Vagina (tissue), 2 donors: ENCODE data around the gene SGMS2. TPM values are rescaled to one million over a fixed set of nuclear protein-coding genes. Genes with fewer than 3 reads are reported as not detected.

Source experiments
- DNase-seq, 2 donors: peaks; one replicate each; pipeline ENCODE4 v3.0.0-alpha.2; 2017; ENCODE audit errors: extremely low spot score in 2 of 2
- H3K27ac ChIP-seq: fragments of 200-600 bp; sonication (generic); one replicate; pipeline ENCODE4 v1.5.1; 2019
- H3K27me3 ChIP-seq: fragments of 200-600 bp; sonication (generic); one replicate; pipeline ENCODE4 v1.5.1; 2019
- H3K36me3 ChIP-seq, 2 donors: fragments of 200-600 bp; sonication (generic); one replicate each; pipeline ENCODE4 v1.5.1; 2017 to 2019
- H3K4me1 ChIP-seq: fragments of 200-600 bp; sonication (generic); one replicate; pipeline ENCODE4 v1.5.1; 2019
- H3K4me3 ChIP-seq, 2 donors: fragments of 200-600 bp; sonication (generic); 1 replicate in 1 of 2; 2 replicates in 1 of 2; pipeline ENCODE4 v1.5.1; 2016 to 2019
- H3K9me3 ChIP-seq: fragments of 200-600 bp; sonication (generic); one replicate; pipeline ENCODE4 v1.5.1; 2019
- POLR2A ChIP-seq, 2 donors: fragments of 450-650 bp; IDR thresholded peaks; one replicate each; pipeline ENCODE4 v1.6.1; 2017; ENCODE audit warnings: antibody characterized with exemption in 2 of 2, mild to moderate bottlenecking in 2 of 2, moderate library complexity in 2 of 2
- POLR2AphosphoS5 ChIP-seq, 2 donors: sonication (generic); formaldehyde crosslinking; IDR thresholded peaks; one replicate each; pipeline ENCODE4 v1.9.0; 2017; ENCODE audit warnings: antibody characterized with exemption in 2 of 2, mild to moderate bottlenecking in 2 of 2, low read depth in 1 of 2; ENCODE audit not compliant: insufficient read depth in 1 of 2
- intact Hi-C: fragments of 100-400 bp; cut with DNase I; formaldehyde crosslinking; loops from one replicate; pipeline ENCODE4 v1.15.1; 2023
- total RNA-seq: library from RNA; depleted of rRNA; stranded (reverse); fragments of >200 nt; gene quantifications from one replicate; pipeline ENCODE4 v1.2.3, GENCODE V29; 2016
- TF ChIP-seq, protein P1 (sequence below), 3 experiments: fragments of 450-650 bp in 2 of 3; fragments of 200-600 bp in 1 of 3; sonication (generic) in 1 of 3; IDR thresholded peaks; one replicate each; pipeline ENCODE4 v1.5.1; 2017 to 2019; ENCODE audit warnings: antibody characterized with exemption in 3 of 3, mild to moderate bottlenecking in 2 of 3, moderate library complexity in 2 of 3

Gene SGMS2
- total RNA-seq = 66.5 TPM

DNA sequence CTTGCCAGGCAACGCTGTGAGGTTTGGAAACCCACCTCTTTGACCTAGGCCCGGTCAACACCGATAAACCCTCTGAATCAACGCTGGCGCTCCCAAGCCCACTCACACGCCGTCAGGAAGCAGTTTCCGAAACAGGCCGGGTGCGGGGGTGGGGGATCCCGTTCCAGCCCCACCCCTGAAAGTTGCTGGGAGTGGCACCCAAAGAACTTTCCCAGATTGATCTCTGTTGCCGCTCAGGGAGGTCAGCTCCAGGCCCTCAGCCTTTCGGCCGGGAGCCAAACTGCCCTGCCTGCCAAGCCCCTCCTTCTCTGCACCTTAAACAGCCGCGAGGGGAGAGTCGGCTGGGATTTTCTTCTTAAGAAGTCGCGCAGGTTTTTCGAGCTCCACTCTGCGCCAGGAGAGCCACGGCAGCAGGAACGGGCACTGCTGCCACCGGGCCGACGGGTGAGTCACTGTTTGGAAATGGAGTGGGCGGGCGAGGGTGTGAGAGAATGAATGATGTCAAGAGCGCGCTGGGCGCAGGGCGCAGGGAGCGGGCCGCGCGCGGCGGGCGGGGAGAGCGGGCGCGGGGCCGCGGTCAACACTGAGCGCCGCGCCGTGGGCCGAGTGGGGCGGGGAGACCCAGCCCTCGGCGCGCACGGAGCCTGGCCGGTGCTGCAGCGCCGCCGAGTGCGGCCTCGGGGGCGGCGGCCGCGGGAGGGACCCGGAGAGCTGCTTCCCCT is at the start of gene SGMS2:
Gene SGMS2 (plus strand): TSS at position 583 of the 722 bp plus-strand sequence. CDS start 70,622 bp downstream, outside the sequence.
- no peaks in the 10 kb centered on the region for H3K9me3 ChIP-seq
- TF ChIP-seq, protein P1, sequence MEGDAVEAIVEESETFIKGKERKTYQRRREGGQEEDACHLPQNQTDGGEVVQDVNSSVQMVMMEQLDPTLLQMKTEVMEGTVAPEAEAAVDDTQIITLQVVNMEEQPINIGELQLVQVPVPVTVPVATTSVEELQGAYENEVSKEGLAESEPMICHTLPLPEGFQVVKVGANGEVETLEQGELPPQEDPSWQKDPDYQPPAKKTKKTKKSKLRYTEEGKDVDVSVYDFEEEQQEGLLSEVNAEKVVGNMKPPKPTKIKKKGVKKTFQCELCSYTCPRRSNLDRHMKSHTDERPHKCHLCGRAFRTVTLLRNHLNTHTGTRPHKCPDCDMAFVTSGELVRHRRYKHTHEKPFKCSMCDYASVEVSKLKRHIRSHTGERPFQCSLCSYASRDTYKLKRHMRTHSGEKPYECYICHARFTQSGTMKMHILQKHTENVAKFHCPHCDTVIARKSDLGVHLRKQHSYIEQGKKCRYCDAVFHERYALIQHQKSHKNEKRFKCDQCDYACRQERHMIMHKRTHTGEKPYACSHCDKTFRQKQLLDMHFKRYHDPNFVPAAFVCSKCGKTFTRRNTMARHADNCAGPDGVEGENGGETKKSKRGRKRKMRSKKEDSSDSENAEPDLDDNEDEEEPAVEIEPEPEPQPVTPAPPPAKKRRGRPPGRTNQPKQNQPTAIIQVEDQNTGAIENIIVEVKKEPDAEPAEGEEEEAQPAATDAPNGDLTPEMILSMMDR (IDR thresholded peaks at IDR 0.05) = no peak
- peak; percentile 18 to 85 for TF ChIP-seq POLR2AphosphoS5 (IDR thresholded peaks at IDR 0.05; ENCODE audit: insufficient read depth in 1 of 2, low read depth in 1 of 2)
- peak in 1 of 2 donors; percentile 50 for TF ChIP-seq POLR2A (IDR thresholded peaks at IDR 0.05)
- peaks cover 30% of the 10 kb centered on the region for H3K4me1 ChIP-seq
- H3K27ac ChIP-seq = peak within 1 kb of the TSS; percentile 94
- peak within 1 kb of the TSS; percentile 94 for H3K4me3 ChIP-seq
- intact Hi-C loops = no loop called here
- H3K36me3 ChIP-seq = no peaks in the 10 kb centered on the region
- H3K27me3 ChIP-seq = no peaks in the 10 kb centered on the region
- DNase-seq = peak in 1 of 2 donors; percentile 92

DNA sequence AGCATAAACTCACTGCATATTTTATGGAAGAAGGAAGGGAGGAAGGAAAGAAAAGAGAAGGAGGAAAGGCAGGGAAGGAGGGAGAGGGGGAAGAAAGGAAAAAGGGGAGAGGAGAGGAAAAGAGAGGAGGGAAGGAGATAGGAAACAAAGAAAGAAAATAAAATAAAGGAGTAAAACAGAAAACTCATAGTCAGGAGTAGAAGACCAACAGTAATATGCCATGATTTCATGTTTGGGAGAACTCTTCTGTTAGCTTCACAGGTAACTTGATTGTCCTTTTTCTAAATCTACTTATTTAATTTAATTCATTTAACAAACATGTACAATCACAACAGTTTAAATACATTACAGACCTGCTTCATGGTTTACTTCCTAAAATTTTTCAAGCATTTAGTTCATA is 46.8 kb upstream of the SGMS2 start:
- Histone ChIP-seq H3K4me3 (no peak overlapping the region), H3K36me3 (no peaks in the 10 kb centered on the region), H3K27me3 (no peaks in the 10 kb centered on the region), H3K27ac (no peak overlapping the region), H3K9me3 (no peaks in the 10 kb centered on the region), H3K4me1 (no peaks in the 10 kb centered on the region)
- intact Hi-C loops = no loop called here
- DNase-seq = no peak
- TF ChIP-seq POLR2AphosphoS5 (IDR thresholded peaks at IDR 0.05; ENCODE audit: insufficient read depth in 1 of 2, low read depth in 1 of 2) = no peak
- TF ChIP-seq POLR2A (IDR thresholded peaks at IDR 0.05) = no peak
- TF ChIP-seq, protein P1 (IDR thresholded peaks at IDR 0.05) = no peak

- TF ChIP-seq POLR2A (IDR thresholded peaks at IDR 0.05) (no peak), POLR2AphosphoS5 (IDR thresholded peaks at IDR 0.05; ENCODE audit: insufficient read depth in 1 of 2, low read depth in 1 of 2) (no peak)
- TF ChIP-seq, protein P1 (IDR thresholded peaks at IDR 0.05) = no peak
These were observed 45.8 kb upstream of the SGMS2 start for GRCh38 chr4:107778784-107779530.

GRCh38 chr4:107780665-107781064 is 44.1 kb upstream of the SGMS2 start:
- Histone ChIP-seq H3K27ac (no peak overlapping the region), H3K4me3 (no peak overlapping the region), H3K9me3 (no peaks in the 10 kb centered on the region), H3K4me1 (no peaks in the 10 kb centered on the region), H3K36me3 (no peaks in the 10 kb centered on the region), H3K27me3 (no peaks in the 10 kb centered on the region)
- TF ChIP-seq POLR2AphosphoS5 (IDR thresholded peaks at IDR 0.05; ENCODE audit: insufficient read depth in 1 of 2, low read depth in 1 of 2) (no peak), POLR2A (IDR thresholded peaks at IDR 0.05) (no peak)
- TF ChIP-seq, protein P1 (IDR thresholded peaks at IDR 0.05) = no peak
- no peak for DNase-seq
- intact Hi-C loops = no loop called here

More at GRCh38 chr4:107778784-107779530, 45.8 kb upstream of the SGMS2 start:
- Histone ChIP-seq H3K27ac (no peak overlapping the region), H3K36me3 (no peaks in the 10 kb centered on the region), H3K4me1 (no peaks in the 10 kb centered on the region), H3K9me3 (no peaks in the 10 kb centered on the region), H3K4me3 (no peak overlapping the region), H3K27me3 (no peaks in the 10 kb centered on the region)
- DNase-seq = no peak
- intact Hi-C loops = no loop called here
